K562 (cell line): ENCODE measurements around the gene MTERF4. TPM values are rescaled to one million over a fixed set of nuclear protein-coding genes. Genes with fewer than 3 reads are reported as not detected.
A peak's percentile ranks its signal among the peaks of the same experiment; 100 is the strongest.

Source experiments
- ARID2 ChIP-seq: fragments of 450-650 bp; IDR thresholded peaks from 2 replicates; pipeline ENCODE4 v1.6.1; 2017; ENCODE audit warnings: antibody characterized with exemption, mild to moderate bottlenecking
- ATF7 ChIP-seq: fragments of 450-650 bp; IDR thresholded peaks from 2 replicates; pipeline ENCODE4 v1.7.1; 2014; ENCODE audit warnings: mild to moderate bottlenecking, moderate library complexity
- BCOR ChIP-seq: fragments of 450-650 bp; IDR thresholded peaks from 2 replicates; pipeline ENCODE4 v1.6.1; 2016
- BHLHE40 ChIP-seq: IDR thresholded peaks from 2 replicates; pipeline ENCODE4 v1.6.1; 2011; ENCODE audit warnings: low read length, improper control_type of control experiment
- CTBP1 ChIP-seq: fragments of 450-650 bp; IDR thresholded peaks from 2 replicates; pipeline ENCODE4 v1.6.1; 2016; ENCODE audit warnings: borderline replicate concordance
- NELFE ChIP-seq: IDR thresholded peaks from 2 replicates; pipeline ENCODE4 v1.6.1; 2011; ENCODE audit warnings: mild to moderate bottlenecking; ENCODE audit not compliant: insufficient read depth, insufficient read length
- ZNF134 ChIP-seq: fragments of 250-450 bp; sonication (Bioruptor Pico); conservative IDR thresholded peaks from 2 replicates; pipeline ENCODE4 v1.4.0; 2020
- polyA plus RNA-seq, 8 experiments: library from polyadenylated mRNA; depleted of rRNA in 4 of 8; stranded (reverse) in 5 of 8; unstranded in 3 of 8; fragments of >200 nt; fragmentation: Nextera tagmentation in 2 of 8; fragmentation: Illumina TruSeq in 1 of 8; extraction: Ambion mirVana in 2 of 8; extraction: Trizol in 1 of 8; gene quantifications; 2 replicates each; pipeline versions ENCODE4 v1.2.1 to v1.2.3, GENCODE V29; 2011 to 2014; ENCODE audit warnings: inconsistent platforms in 1 of 8, missing spikeins in 1 of 8
- total RNA-seq, 7 experiments: library from RNA; depleted of rRNA in 6 of 7; stranded (reverse); fragments of >200 nt in 6 of 7; fragmentation: Illumina TruSeq in 2 of 7; extraction: Trizol in 2 of 7; gene quantifications; 2 replicates each; pipeline versions ENCODE4 v1.2.1 to v1.2.3, GENCODE V29; 2011 to 2021; ENCODE audit warnings: low replicate concordance in 1 of 7
- TF ChIP-seq, protein P1 (sequence below): fragments of 450-650 bp; IDR thresholded peaks from 2 replicates; pipeline ENCODE4 v1.6.1; 2016; ENCODE audit warnings: mild to moderate bottlenecking, moderate library complexity
- TF ChIP-seq, protein P2 (sequence below): IDR thresholded peaks from 2 replicates; pipeline ENCODE4 v1.6.1; 2011; ENCODE audit not compliant: insufficient read length; ENCODE audit errors: extremely low read depth
- TF ChIP-seq, protein P3 (sequence below): fragments of 250-450 bp; sonication (Bioruptor Pico); IDR thresholded peaks from 2 replicates; pipeline ENCODE4 v1.8.0; 2022; ENCODE audit warnings: inconsistent platforms, mild to moderate bottlenecking, moderate library complexity, borderline replicate concordance
- TF ChIP-seq, protein P4 (sequence below): fragments of 450-650 bp; IDR thresholded peaks from 2 replicates; pipeline ENCODE4 v1.7.1; 2018; ENCODE audit warnings: mild to moderate bottlenecking, low read depth; ENCODE audit not compliant: partially characterized antibody

Gene MTERF4
- total and polyA plus RNA-seq, 9 of the 15 experiments (the other 6 are each of a cell fraction or from before 2014, with no cell fraction given), result 15.3 to 29.6 (median 21.2) TPM

DNA sequence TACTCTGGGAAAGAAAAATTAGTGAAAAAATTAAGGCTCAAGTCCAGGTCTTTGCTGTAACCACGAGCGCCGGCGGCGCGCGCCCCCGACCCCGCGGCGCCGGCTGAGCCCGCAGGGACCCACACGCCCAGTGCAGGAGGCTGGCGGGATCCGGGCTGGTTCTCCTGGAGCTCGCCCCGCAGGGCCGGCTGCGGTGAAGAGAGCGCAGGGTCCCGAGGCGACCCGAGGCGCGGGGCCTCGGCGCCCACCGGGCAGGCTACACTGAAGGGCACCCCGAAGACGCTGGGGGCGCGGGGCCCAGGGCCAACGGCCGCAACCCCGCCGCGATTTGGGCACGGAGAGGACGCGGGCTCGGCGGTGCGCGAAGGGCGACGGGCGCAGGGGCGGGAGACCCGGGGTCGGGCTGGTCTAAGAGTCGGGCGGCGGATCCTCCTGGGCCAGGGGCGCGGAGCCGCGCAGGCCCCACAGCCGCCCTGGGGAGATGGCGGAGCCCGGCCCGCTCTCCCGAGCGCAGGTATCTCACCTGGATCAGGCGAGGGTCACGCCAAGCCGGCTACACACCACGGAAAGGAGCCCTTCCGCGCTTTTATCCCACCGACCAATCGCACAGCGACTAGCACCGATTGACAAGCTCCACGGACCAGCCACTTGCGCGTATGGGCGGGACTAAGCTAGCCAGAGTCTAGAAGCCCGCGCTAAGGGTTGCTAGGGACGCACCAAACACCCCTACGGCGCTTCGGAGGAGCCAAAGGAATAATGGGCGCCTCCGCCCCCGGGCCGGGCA is 47.0 kb upstream of the MTERF4 start, which contains the start of gene PASK (continued):
- TF ChIP-seq, protein P1, sequence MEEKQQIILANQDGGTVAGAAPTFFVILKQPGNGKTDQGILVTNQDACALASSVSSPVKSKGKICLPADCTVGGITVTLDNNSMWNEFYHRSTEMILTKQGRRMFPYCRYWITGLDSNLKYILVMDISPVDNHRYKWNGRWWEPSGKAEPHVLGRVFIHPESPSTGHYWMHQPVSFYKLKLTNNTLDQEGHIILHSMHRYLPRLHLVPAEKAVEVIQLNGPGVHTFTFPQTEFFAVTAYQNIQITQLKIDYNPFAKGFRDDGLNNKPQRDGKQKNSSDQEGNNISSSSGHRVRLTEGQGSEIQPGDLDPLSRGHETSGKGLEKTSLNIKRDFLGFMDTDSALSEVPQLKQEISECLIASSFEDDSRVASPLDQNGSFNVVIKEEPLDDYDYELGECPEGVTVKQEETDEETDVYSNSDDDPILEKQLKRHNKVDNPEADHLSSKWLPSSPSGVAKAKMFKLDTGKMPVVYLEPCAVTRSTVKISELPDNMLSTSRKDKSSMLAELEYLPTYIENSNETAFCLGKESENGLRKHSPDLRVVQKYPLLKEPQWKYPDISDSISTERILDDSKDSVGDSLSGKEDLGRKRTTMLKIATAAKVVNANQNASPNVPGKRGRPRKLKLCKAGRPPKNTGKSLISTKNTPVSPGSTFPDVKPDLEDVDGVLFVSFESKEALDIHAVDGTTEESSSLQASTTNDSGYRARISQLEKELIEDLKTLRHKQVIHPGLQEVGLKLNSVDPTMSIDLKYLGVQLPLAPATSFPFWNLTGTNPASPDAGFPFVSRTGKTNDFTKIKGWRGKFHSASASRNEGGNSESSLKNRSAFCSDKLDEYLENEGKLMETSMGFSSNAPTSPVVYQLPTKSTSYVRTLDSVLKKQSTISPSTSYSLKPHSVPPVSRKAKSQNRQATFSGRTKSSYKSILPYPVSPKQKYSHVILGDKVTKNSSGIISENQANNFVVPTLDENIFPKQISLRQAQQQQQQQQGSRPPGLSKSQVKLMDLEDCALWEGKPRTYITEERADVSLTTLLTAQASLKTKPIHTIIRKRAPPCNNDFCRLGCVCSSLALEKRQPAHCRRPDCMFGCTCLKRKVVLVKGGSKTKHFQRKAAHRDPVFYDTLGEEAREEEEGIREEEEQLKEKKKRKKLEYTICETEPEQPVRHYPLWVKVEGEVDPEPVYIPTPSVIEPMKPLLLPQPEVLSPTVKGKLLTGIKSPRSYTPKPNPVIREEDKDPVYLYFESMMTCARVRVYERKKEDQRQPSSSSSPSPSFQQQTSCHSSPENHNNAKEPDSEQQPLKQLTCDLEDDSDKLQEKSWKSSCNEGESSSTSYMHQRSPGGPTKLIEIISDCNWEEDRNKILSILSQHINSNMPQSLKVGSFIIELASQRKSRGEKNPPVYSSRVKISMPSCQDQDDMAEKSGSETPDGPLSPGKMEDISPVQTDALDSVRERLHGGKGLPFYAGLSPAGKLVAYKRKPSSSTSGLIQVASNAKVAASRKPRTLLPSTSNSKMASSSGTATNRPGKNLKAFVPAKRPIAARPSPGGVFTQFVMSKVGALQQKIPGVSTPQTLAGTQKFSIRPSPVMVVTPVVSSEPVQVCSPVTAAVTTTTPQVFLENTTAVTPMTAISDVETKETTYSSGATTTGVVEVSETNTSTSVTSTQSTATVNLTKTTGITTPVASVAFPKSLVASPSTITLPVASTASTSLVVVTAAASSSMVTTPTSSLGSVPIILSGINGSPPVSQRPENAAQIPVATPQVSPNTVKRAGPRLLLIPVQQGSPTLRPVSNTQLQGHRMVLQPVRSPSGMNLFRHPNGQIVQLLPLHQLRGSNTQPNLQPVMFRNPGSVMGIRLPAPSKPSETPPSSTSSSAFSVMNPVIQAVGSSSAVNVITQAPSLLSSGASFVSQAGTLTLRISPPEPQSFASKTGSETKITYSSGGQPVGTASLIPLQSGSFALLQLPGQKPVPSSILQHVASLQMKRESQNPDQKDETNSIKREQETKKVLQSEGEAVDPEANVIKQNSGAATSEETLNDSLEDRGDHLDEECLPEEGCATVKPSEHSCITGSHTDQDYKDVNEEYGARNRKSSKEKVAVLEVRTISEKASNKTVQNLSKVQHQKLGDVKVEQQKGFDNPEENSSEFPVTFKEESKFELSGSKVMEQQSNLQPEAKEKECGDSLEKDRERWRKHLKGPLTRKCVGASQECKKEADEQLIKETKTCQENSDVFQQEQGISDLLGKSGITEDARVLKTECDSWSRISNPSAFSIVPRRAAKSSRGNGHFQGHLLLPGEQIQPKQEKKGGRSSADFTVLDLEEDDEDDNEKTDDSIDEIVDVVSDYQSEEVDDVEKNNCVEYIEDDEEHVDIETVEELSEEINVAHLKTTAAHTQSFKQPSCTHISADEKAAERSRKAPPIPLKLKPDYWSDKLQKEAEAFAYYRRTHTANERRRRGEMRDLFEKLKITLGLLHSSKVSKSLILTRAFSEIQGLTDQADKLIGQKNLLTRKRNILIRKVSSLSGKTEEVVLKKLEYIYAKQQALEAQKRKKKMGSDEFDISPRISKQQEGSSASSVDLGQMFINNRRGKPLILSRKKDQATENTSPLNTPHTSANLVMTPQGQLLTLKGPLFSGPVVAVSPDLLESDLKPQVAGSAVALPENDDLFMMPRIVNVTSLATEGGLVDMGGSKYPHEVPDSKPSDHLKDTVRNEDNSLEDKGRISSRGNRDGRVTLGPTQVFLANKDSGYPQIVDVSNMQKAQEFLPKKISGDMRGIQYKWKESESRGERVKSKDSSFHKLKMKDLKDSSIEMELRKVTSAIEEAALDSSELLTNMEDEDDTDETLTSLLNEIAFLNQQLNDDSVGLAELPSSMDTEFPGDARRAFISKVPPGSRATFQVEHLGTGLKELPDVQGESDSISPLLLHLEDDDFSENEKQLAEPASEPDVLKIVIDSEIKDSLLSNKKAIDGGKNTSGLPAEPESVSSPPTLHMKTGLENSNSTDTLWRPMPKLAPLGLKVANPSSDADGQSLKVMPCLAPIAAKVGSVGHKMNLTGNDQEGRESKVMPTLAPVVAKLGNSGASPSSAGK, result 0 out of 2 replicates have a peak, but pooled peaks have one; percentile 12
- TF ChIP-seq BCOR (no peak), ARID2 (no peak), BHLHE40 (no peak), NELFE (no peak), ZNF134 (CRISPR knock-in tag) (no peak), ATF7 (no peak), CTBP1 (peak; percentile 50; the same call in 1 of the 2 replicates)
- TF ChIP-seq, protein P2, sequence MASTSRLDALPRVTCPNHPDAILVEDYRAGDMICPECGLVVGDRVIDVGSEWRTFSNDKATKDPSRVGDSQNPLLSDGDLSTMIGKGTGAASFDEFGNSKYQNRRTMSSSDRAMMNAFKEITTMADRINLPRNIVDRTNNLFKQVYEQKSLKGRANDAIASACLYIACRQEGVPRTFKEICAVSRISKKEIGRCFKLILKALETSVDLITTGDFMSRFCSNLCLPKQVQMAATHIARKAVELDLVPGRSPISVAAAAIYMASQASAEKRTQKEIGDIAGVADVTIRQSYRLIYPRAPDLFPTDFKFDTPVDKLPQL, result no peak
- TF ChIP-seq, protein P3, sequence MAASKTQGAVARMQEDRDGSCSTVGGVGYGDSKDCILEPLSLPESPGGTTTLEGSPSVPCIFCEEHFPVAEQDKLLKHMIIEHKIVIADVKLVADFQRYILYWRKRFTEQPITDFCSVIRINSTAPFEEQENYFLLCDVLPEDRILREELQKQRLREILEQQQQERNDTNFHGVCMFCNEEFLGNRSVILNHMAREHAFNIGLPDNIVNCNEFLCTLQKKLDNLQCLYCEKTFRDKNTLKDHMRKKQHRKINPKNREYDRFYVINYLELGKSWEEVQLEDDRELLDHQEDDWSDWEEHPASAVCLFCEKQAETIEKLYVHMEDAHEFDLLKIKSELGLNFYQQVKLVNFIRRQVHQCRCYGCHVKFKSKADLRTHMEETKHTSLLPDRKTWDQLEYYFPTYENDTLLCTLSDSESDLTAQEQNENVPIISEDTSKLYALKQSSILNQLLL (CRISPR knock-in tag), result no peak
- TF ChIP-seq, protein P4, sequence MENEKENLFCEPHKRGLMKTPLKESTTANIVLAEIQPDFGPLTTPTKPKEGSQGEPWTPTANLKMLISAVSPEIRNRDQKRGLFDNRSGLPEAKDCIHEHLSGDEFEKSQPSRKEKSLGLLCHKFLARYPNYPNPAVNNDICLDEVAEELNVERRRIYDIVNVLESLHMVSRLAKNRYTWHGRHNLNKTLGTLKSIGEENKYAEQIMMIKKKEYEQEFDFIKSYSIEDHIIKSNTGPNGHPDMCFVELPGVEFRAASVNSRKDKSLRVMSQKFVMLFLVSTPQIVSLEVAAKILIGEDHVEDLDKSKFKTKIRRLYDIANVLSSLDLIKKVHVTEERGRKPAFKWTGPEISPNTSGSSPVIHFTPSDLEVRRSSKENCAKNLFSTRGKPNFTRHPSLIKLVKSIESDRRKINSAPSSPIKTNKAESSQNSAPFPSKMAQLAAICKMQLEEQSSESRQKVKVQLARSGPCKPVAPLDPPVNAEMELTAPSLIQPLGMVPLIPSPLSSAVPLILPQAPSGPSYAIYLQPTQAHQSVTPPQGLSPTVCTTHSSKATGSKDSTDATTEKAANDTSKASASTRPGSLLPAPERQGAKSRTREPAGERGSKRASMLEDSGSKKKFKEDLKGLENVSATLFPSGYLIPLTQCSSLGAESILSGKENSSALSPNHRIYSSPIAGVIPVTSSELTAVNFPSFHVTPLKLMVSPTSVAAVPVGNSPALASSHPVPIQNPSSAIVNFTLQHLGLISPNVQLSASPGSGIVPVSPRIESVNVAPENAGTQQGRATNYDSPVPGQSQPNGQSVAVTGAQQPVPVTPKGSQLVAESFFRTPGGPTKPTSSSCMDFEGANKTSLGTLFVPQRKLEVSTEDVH, result peak; percentile 66
